Nephron progenitor cell (in vitro differentiated cells): ENCODE data around the gene GATA2.

Experiments used
- DNase-seq: peaks from one replicate; pipeline ENCODE4 v3.0.0; 2021
- H3K27ac Mint-ChIP-seq: 2 replicates; pipeline ENCODE4 v1.8.0; 2021; ENCODE audit warnings: mild to moderate bottlenecking, moderate library complexity, mixed read lengths
- H3K27me3 Mint-ChIP-seq: 2 replicates; pipeline ENCODE4 v1.8.0; 2021; ENCODE audit warnings: mild to moderate bottlenecking, low read depth, mixed read lengths; ENCODE audit not compliant: poor library complexity
- H3K36me3 Mint-ChIP-seq: 2 replicates; pipeline ENCODE4 v1.8.0; 2021; ENCODE audit warnings: low read depth, mixed read lengths
- H3K4me1 Mint-ChIP-seq: 2 replicates; pipeline ENCODE4 v1.8.0; 2021; ENCODE audit warnings: mixed read lengths
- H3K4me3 Mint-ChIP-seq: 2 replicates; pipeline ENCODE4 v1.8.0; 2021; ENCODE audit warnings: mild to moderate bottlenecking, moderate library complexity, mixed read lengths
- H3K9me3 Mint-ChIP-seq: 2 replicates; pipeline ENCODE4 v1.8.0; 2021; ENCODE audit warnings: mild to moderate bottlenecking, moderate library complexity, mixed read lengths
- TF ChIP-seq, protein P1 (sequence below): fragments of 200-600 bp; sonication (generic); IDR thresholded peaks from 2 replicates; pipeline ENCODE4 v1.5.0; 2021; ENCODE audit warnings: antibody characterized with exemption

The GATA2 gene

DNA sequence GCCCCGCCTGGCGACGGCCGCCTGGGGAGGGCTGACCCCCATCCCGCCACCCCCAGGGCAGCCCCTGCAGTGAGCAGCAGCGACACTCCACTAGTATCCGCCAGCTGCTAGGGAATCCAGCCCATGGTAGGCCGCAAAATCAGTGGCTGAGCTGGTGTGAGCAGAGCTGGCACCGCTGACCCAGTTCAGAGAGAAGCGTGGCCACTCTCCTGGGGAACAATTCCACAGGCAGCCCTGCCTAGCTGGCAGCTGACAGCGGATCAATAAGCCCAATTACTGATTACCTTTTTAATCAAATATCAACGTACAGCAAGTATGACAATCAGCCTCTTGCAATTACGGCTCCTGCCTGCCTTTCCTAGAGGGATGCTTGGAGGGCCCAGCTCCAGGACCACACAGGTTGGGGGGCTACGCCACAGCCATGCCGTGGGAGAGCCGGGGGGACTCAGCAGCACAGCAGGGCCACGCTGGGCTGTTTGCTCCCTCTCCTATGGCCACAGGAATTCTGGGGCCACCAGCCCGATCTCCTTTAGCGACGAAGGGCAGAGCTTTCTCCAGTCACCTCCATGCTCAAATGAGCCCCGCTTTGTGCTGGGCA is 40.2 kb downstream of the GATA2 start:
- H3K27me3 Mint-ChIP-seq: peaks cover 56% of the 10 kb centered on the region
- H3K4me1 Mint-ChIP-seq: peaks cover 10% of the 10 kb centered on the region
- H3K27ac Mint-ChIP-seq: no peak overlapping the region
- no peaks in the 10 kb centered on the region for H3K36me3 Mint-ChIP-seq
- DNase-seq: no peak
- H3K9me3 Mint-ChIP-seq: peaks cover 4% of the 10 kb centered on the region
- H3K4me3 Mint-ChIP-seq: no peak overlapping the region
- TF ChIP-seq, protein P1, sequence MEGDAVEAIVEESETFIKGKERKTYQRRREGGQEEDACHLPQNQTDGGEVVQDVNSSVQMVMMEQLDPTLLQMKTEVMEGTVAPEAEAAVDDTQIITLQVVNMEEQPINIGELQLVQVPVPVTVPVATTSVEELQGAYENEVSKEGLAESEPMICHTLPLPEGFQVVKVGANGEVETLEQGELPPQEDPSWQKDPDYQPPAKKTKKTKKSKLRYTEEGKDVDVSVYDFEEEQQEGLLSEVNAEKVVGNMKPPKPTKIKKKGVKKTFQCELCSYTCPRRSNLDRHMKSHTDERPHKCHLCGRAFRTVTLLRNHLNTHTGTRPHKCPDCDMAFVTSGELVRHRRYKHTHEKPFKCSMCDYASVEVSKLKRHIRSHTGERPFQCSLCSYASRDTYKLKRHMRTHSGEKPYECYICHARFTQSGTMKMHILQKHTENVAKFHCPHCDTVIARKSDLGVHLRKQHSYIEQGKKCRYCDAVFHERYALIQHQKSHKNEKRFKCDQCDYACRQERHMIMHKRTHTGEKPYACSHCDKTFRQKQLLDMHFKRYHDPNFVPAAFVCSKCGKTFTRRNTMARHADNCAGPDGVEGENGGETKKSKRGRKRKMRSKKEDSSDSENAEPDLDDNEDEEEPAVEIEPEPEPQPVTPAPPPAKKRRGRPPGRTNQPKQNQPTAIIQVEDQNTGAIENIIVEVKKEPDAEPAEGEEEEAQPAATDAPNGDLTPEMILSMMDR: no peak

DNA sequence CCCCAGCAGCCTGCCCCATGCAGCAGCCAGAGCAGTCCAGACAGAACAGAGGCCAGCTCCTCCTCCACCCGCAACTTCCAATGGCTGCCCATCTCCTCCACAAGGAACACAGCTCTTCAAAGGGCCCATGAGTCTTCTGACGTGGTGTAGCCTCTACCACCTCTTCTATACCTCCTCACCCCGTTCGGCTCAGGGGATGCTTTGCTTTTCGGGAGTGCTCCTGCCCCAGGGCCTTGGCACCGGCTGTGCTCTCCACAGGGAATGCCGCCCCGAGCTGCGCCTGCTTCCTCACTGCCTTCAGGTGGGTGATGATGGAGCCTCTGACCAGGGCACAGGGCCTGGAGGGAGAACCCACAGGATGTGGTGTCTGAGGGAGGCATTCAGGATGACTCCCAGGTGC is 40.9 kb downstream of the GATA2 start:
- H3K4me3 Mint-ChIP-seq: no peak overlapping the region
- no peak for DNase-seq
- H3K27me3 Mint-ChIP-seq: peaks cover 59% of the 10 kb centered on the region
- H3K9me3 Mint-ChIP-seq: peaks cover 4% of the 10 kb centered on the region
- TF ChIP-seq, protein P1: no peak
- H3K27ac Mint-ChIP-seq: no peak overlapping the region
- H3K4me1 Mint-ChIP-seq: peaks cover 7% of the 10 kb centered on the region
- no peaks in the 10 kb centered on the region for H3K36me3 Mint-ChIP-seq

DNA sequence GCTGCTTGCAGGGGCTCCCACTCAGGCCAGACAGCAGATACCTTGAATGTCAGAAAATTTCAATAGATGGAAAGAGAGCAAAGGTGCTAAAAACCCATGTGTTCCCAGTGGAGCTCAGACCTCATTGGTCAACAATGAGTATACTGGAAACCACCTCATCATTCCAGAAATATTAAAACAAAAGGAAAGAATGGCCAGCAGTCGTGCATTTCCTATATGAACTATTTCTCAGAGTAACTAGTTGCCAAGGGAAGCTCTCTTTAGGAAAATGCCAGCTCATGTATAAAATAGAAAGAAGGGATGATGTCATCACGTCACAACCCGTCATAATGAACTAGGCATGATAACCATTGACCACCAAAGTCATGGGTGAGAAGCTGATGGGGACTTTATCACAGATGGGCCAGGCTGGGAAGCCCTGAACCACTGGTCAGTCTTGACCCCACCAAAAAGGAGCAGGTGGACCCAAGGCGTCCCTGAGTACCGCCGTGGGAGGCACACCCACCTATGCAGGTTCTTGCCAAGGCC is 43.8 kb downstream of the GATA2 start:
- Mint-ChIP-seq H3K36me3 (no peaks in the 10 kb centered on the region), H3K4me3 (no peak overlapping the region), H3K4me1 (peaks cover 7% of the 10 kb centered on the region), H3K27ac (no peak overlapping the region), H3K27me3 (peaks cover 61% of the 10 kb centered on the region), H3K9me3 (peaks cover 12% of the 10 kb centered on the region)
- DNase-seq: no peak
- TF ChIP-seq, protein P1: no peak

DNA sequence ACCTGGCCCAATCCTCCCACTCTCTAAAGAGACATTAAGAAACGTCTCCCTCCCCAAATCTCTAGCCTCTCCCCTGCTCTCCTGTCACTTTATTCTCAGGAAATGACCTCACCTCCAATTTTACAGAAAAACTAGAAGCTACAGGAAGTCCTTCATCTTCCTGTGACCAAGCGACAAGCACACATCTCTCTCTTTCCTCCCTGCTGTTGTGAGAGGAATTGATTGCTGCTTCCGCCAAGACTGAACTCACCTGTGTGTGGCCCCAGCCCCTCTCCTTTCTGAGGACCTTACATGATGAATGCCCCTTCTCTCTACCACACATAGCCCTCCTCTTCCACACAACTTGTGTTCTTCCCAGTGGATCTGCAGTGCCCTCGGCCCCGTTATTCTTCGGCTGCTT is 44.5 kb downstream of the GATA2 start:
- TF ChIP-seq, protein P1: no peak
- H3K36me3 Mint-ChIP-seq: no peaks in the 10 kb centered on the region
- H3K4me1 Mint-ChIP-seq: peaks cover 7% of the 10 kb centered on the region
- H3K27me3 Mint-ChIP-seq: peaks cover 65% of the 10 kb centered on the region
- peaks cover 12% of the 10 kb centered on the region for H3K9me3 Mint-ChIP-seq
- DNase-seq: no peak
- H3K4me3 Mint-ChIP-seq: no peak overlapping the region
- no peak overlapping the region for H3K27ac Mint-ChIP-seq

DNA sequence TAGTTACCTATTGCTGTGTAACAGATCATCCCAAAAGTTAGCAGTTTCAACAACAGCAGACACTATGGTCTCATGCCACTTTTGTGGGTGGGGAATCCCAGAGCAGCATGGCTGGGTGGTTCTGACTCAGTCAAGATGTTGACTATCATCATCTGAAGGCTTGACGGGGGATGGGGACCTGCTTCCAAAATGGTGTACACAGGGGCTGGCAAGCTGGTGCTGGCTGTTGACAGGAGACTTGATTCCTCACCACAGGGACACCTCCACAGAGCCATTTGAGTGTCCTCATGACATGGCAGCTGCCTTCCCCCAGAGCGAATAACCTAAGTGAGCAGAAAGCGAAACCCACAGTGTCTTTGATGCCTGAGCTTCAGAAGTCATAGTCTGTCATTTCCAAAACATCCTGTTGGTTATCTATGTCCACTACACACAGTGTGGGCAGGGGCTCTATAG is 45.4 kb downstream of the GATA2 start:
- DNase-seq: no peak
- peaks cover 71% of the 10 kb centered on the region for H3K27me3 Mint-ChIP-seq
- TF ChIP-seq, protein P1: no peak
- H3K9me3 Mint-ChIP-seq: peaks cover 12% of the 10 kb centered on the region
- peaks cover 13% of the 10 kb centered on the region for H3K4me1 Mint-ChIP-seq
- no peaks in the 10 kb centered on the region for H3K36me3 Mint-ChIP-seq
- no peak overlapping the region for H3K4me3 Mint-ChIP-seq
- no peak overlapping the region for H3K27ac Mint-ChIP-seq

DNA sequence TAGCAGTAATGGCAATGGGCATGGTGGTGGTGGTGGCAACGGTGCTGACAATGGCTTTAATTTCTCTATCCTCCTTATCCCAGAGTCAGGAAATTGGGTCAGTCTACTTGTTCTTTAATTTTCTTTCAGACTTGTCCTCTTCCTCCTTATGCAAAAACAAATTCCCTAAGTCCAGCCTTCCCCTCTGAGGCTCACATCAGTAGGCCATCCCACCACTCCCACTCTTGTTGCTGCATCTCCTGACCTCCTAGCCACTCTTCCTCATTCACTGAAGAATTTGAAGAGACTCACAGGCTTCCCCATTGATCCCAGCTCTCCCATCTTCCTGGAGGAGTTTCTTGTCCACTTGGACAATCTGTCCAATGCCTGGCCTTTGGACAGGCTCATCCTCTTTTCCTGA is 46.2 kb downstream of the GATA2 start:
- H3K27ac Mint-ChIP-seq: no peak overlapping the region
- TF ChIP-seq, protein P1: no peak
- H3K27me3 Mint-ChIP-seq: peaks cover 69% of the 10 kb centered on the region
- H3K36me3 Mint-ChIP-seq: no peaks in the 10 kb centered on the region
- H3K4me1 Mint-ChIP-seq: peaks cover 13% of the 10 kb centered on the region
- DNase-seq: no peak
- no peak overlapping the region for H3K4me3 Mint-ChIP-seq
- peaks cover 12% of the 10 kb centered on the region for H3K9me3 Mint-ChIP-seq
